Omental fat pad (tissue), 4 donors: Measurements from ENCODE around the gene SRXN1. TPM values are rescaled to one million over a fixed set of nuclear protein-coding genes. Genes with fewer than 3 reads are reported as not detected.

ENCODE experiments used
- ATAC-seq: fragments of 150-250 bp; one replicate; pipeline ENCODE4 v1.9.1; 2016; ENCODE audit warnings: mild to moderate bottlenecking, moderate library complexity; ENCODE audit not compliant: low FRiP score
- DNase-seq: peaks from one replicate; pipeline ENCODE4 v3.0.0-alpha.2; 2019; ENCODE audit warnings: low spot score
- total RNA-seq, 4 donors: library from RNA; depleted of rRNA; stranded (reverse); fragments of >200 nt; gene quantifications; one replicate each; pipeline ENCODE4 v1.1.0, GENCODE V29; 2016
- TF ChIP-seq, protein P1 (sequence below), 3 donors: fragments of 450-650 bp; IDR thresholded peaks; one replicate each; pipeline ENCODE4 v1.5.1; 2016 to 2017; ENCODE audit warnings: antibody characterized with exemption in 3 of 3, mild to moderate bottlenecking in 3 of 3, moderate library complexity in 2 of 3

Gene SRXN1
- total RNA-seq, 4 donors from 2014 or later: 43.4 to 62.4 (median 48.5) TPM

DNA sequence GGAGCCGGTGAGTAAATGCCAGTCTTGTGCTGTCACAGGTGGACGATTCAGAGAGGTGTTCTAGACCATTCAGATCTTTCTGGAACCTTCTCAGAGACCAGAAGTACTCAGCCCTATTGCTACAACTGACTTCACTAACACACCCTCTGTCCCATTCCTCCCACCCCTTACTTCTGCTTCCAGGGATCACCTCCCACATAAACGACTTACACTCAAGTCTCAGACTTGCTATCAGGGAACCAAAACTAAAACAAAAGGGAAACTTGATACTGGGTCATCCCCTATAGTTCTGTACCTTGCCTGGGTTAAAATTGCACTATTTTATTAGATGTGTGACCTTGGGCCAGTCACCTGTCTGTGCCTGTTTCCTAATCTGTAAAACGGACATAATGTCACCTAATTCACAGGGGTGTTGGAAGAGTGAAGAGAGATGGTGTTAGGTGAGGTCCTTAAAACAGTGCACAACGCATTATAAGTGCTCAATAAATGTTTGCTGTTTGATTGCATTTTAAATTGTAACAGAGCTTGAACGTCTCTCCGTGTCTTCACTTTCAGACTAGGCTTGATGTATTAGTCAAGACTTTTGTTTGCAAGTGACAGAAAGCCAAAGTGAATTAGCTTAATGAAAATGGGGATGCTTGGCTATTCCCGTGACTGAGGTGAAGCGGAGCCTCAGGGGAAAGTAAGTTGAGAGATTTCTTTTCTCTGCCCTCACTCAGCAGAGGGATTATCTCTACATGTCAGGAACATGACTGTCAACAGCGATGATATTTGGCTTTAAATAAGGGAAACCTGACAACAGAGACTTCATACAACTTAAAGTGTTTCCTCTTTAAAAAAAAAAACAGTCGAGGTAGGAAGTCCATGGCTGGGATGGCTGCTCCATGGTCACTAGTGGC, 3.0 kb upstream of the SRXN1 start:
- TF ChIP-seq, protein P1, sequence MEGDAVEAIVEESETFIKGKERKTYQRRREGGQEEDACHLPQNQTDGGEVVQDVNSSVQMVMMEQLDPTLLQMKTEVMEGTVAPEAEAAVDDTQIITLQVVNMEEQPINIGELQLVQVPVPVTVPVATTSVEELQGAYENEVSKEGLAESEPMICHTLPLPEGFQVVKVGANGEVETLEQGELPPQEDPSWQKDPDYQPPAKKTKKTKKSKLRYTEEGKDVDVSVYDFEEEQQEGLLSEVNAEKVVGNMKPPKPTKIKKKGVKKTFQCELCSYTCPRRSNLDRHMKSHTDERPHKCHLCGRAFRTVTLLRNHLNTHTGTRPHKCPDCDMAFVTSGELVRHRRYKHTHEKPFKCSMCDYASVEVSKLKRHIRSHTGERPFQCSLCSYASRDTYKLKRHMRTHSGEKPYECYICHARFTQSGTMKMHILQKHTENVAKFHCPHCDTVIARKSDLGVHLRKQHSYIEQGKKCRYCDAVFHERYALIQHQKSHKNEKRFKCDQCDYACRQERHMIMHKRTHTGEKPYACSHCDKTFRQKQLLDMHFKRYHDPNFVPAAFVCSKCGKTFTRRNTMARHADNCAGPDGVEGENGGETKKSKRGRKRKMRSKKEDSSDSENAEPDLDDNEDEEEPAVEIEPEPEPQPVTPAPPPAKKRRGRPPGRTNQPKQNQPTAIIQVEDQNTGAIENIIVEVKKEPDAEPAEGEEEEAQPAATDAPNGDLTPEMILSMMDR (IDR thresholded peaks at IDR 0.05): no peak
- no peak for DNase-seq
- ATAC-seq: no peak

DNA sequence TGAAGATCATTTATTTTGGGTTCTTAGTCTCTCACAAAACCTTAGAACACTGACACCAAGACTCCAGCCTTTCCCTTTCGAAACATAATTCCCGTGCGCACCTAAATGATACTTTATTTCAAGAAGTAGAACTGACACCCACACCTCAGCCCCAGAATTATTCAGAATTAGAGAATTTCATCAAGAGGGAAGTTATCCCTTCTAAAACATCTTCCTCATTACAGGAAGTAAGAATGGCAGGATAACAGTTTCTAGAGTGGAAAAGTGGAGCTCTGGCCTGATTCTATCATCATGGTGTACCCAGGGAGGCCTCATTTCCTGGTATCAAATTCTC, 1.4 kb upstream of the SRXN1 start:
- TF ChIP-seq, protein P1 (IDR thresholded peaks at IDR 0.05): no peak
- DNase-seq (no peak), ATAC-seq (no peak)

DNA sequence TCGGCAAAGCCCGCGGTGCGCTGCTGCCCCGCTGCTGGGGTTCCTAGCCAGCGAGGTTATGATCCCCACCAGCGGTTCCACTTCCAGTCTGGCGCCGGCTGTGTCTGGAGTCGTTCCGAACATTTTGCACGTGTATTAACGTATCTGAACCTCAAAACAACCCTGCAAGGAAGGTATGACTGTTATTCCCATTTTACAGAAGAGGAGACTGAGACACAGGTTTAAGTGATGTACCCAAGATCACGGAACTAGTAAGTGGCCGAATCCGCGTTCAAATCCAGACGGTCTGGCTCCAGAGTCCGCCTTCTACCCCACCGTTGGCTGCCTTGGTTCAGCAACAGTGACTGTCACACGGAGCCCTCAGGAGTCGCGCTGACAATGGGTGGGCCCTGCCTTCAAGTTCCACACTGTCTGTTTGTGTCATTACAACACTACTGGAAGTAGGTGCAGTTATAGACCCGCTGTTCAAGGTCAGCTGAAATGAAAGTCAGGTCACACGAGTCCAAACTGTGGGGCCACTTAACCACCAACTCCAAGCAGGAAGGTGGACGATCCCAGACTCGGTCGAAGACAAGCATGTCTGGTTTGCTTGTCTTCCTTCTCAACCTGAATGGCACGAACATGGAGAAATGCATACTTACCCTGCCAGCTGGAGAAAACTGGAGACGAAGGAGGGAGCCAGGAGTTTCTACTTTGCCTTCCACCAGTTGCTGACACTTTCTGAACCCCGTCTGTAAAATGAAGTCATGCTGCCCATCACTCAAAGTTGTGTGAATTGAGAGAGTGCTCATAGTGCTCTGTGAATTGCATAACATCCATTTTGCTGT, 803 bp upstream of the SRXN1 start:
- DNase-seq: no peak
- no peak for ATAC-seq
- TF ChIP-seq, protein P1 (IDR thresholded peaks at IDR 0.05): no peak

DNA sequence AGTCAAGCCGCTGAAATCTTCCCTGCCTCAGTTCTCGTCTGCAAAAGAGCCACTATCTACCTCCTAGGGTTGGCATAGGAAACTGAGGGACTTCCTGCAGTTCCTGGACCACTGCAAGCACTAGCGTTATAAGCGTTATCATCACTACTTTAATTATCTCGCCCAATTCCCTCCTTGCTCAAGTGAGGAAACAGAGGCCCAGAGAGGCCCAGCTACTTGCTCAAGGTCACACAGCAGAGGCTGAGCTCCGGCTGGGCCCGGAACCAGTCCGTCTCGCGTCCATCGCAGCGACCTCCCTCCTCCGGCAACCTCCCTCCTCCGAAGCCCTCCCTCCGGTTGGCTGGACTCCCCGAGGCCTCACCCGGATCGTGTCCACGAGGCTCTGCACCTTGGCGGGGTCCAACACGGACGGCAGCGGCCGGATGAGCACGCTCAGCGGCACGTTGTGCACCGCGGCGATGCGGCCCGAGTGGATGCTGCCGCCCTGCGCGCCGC, 338 bp downstream of the SRXN1 start:
- no peak for ATAC-seq
- DNase-seq: no peak
- TF ChIP-seq, protein P1 (IDR thresholded peaks at IDR 0.05): no peak

DNA sequence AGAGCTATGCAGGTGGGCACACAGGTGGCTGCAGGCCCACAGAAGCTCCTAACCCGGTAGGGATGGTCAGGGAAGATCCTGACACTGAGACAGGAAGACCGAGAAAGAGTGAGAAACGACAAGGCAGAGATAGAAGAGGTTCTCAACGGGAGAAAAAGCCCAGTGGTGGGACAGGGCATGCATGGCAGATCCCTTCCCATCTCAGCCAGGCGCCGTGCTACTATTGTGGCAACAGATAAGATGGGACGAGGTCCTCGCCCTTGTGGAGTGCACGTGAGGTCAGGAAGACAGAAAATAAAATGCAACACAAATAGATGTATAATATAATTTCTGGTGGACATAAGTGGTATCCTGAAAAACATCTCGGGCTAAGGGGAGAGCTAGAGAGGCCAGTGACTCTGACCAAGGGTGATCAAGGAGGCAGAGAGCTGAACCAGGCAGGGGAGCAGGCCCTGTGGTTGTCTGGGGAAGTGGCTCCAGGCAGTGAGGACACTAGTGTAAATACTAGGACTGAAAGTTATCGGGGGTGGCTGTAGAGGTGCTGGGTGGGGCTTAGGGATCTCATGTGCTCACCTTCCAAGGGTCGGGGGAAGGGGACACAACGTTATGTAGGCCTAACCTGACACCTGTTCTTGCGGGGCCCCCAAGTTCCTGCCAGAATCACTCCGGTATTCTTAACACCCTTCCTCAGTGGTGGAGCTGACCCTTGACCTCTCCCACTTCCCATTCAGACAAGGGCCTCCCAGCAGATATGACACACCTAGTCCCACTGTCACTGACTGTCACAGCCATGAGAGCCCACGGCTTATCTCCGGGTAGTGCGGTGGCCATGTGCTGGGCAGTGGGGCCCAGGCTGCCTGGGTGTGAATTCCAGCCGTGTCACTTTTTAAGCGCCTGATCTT, 1.0 kb downstream of the SRXN1 start:
- TF ChIP-seq, protein P1 (IDR thresholded peaks at IDR 0.05): no peak
- ATAC-seq: peak; percentile 4
- DNase-seq: no peak

DNA sequence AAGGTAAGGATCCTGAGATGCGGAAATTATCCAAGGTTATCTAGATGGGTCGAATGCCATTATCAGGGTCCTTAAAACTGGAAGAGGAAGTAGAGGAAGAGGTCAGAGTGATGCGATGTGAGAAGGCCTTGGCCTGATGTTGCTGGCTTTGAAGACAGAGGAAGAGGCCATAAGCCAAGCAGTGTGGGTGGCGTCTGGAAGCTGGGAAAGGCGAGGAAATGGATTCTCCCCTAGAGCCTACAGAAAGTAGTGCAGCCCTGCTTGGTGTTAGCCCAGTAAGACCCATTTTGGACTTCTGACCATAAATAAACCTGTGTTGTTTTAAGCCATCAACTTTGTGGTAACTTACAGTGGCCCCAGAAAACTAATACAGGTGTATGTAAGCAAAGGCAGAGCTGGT, 2.0 kb downstream of the SRXN1 start:
- ATAC-seq (no peak), DNase-seq (no peak)
- TF ChIP-seq, protein P1 (IDR thresholded peaks at IDR 0.05): no peak
